ENCODE data around the gene MRPS27. TPM values are rescaled to one million over a fixed set of nuclear protein-coding genes. Genes with fewer than 3 reads are reported as not detected.

MRPS27 gene
- total RNA-seq, 4 donors from 2014 or later = 48.7 to 63.7 (median 51.9) TPM

DNA sequence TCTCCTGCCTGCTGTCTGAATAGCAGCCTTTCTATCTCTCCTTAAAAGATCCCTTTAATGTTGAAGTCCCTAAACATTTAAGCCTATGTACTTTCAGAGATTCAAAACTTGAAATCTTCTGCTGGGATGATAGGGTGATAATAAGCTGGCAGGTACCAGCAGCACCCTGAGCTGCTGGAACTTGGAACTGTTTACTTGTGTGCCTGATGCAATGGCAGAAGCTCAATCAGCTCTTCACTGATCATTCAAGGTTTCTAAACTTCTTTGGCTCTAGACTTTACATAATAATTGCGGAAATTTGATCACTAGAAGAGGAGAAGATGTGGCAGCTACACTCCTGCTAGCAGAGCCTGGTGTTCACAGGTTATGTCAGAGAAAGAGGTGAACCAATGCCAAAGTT, 27.6 kb downstream of the MRPS27 start:
- H3K4me3 ChIP-seq = no peak overlapping the region
- H3K4me1 ChIP-seq = no peaks in the 10 kb centered on the region
- 87% methylated on average over 1 of the region's 1 CpG for WGBS
- TF ChIP-seq POLR2AphosphoS5 (IDR thresholded peaks at IDR 0.05) (no peak), EP300 (IDR thresholded peaks at IDR 0.05) (no peak), POLR2A (IDR thresholded peaks at IDR 0.05) (no peak)
- no peaks in the 10 kb centered on the region for H3K9me3 ChIP-seq
- DNase-seq (ENCODE audit: low spot score in 2 of 2) = no peak
- no peak overlapping the region for H3K27ac ChIP-seq
- H3K36me3 ChIP-seq = peaks cover 13% of the 10 kb centered on the region
- no peaks in the 10 kb centered on the region for H3K27me3 ChIP-seq

DNA sequence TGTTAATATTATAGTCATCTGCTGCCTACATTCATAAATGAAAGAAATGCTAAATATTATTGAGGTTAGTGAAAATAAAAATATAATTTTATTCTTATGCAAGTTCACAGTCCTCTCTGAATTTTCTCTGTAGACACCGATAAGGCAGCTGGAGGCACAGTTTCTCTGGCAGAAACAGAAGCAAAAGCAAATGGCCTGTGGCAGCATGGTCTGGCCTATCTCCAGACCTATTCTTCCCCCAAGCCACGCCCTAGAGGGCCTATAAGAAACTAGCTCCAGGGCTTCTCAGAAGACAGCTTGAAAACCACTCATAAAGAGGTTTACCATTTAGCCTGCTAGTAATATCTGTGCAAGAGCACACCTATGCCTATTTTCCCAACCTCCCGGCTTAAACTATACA, 28.4 kb downstream of the MRPS27 start:
- TF ChIP-seq, protein P1, sequence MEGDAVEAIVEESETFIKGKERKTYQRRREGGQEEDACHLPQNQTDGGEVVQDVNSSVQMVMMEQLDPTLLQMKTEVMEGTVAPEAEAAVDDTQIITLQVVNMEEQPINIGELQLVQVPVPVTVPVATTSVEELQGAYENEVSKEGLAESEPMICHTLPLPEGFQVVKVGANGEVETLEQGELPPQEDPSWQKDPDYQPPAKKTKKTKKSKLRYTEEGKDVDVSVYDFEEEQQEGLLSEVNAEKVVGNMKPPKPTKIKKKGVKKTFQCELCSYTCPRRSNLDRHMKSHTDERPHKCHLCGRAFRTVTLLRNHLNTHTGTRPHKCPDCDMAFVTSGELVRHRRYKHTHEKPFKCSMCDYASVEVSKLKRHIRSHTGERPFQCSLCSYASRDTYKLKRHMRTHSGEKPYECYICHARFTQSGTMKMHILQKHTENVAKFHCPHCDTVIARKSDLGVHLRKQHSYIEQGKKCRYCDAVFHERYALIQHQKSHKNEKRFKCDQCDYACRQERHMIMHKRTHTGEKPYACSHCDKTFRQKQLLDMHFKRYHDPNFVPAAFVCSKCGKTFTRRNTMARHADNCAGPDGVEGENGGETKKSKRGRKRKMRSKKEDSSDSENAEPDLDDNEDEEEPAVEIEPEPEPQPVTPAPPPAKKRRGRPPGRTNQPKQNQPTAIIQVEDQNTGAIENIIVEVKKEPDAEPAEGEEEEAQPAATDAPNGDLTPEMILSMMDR (IDR thresholded peaks at IDR 0.05) = no peak
- TF ChIP-seq EP300 (IDR thresholded peaks at IDR 0.05) (no peak), POLR2A (IDR thresholded peaks at IDR 0.05) (no peak), POLR2AphosphoS5 (IDR thresholded peaks at IDR 0.05) (no peak)
- no peak overlapping the region for H3K4me3 ChIP-seq
- H3K9me3 ChIP-seq = no peaks in the 10 kb centered on the region
- peaks cover 16% of the 10 kb centered on the region for H3K36me3 ChIP-seq
- H3K27me3 ChIP-seq = no peaks in the 10 kb centered on the region
- no peaks in the 10 kb centered on the region for H3K4me1 ChIP-seq
- H3K27ac ChIP-seq = no peak overlapping the region
- no peak for DNase-seq (ENCODE audit: low spot score in 2 of 2)
- 79% methylated on average over 3 of the region's 3 CpGs for WGBS

DNA sequence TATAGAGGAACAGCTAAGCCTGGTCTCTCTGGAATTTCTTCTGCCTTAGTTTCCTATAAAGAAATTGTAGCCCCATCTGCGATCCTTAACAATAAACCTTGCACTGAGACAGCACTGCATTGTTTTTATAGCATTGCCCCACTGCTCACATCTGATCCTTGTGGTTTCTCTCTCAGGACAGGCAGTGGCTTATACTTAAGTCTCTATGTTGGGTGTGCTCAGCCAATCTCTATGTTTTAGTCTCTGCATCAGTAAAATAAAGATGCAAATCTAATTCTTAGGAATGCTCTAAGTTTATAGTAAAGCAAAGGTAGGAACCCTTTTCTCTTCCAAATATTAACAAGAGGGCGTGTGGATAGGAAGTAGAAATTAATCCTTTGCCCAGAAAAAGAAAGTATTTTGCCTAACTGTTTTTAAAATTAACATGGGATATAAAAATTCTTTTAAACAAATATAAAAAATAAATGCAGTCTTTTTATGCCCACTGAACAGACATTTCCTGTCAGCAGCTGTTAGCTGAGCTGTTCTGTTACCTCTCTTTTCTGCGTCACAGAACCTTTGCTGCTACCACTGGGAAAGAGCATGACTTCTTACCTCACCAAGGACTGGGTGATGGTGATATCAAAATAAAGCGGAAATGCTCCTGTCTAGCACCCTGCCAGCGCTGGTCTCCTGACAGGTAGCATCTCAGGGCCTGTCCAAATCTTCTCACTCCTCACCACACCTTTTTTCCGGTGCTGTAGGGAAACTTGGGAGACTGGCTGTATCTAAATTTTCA, 29.5 kb downstream of the MRPS27 start:
- no peaks in the 10 kb centered on the region for H3K27me3 ChIP-seq
- WGBS = 93% methylated on average over 6 of the region's 6 CpGs
- H3K9me3 ChIP-seq = no peaks in the 10 kb centered on the region
- no peaks in the 10 kb centered on the region for H3K4me1 ChIP-seq
- H3K36me3 ChIP-seq = peaks cover 12% of the 10 kb centered on the region
- H3K4me3 ChIP-seq = no peak overlapping the region
- TF ChIP-seq POLR2A (IDR thresholded peaks at IDR 0.05) (no peak), POLR2AphosphoS5 (IDR thresholded peaks at IDR 0.05) (no peak), EP300 (IDR thresholded peaks at IDR 0.05) (no peak)
- TF ChIP-seq, protein P1 (IDR thresholded peaks at IDR 0.05) = no peak
- no peak for DNase-seq (ENCODE audit: low spot score in 2 of 2)
- H3K27ac ChIP-seq = no peak overlapping the region

DNA sequence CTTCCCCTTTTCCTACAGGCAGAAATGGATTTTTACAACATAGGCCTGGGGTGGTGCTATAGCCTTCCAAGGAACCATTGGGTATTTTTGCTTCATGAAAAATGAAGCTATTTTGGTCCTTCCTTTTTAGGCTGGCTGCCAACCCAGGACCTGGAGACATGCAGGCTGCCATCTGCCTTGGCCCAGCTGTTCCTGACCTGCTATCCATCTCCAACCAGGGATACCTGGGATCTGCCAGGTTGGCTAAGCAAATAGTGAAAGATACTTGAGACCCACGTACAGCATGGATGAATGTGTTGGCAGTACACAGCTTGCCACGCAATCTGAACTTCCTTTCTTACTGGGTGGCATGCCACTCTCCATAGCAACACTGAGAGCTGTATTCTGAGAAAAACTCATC, 31.1 kb downstream of the MRPS27 start:
- DNase-seq (ENCODE audit: low spot score in 2 of 2) = no peak
- WGBS = 84% methylated on average over 2 of the region's 2 CpGs
- H3K36me3 ChIP-seq = peaks cover 12% of the 10 kb centered on the region
- H3K4me1 ChIP-seq = no peaks in the 10 kb centered on the region
- H3K27ac ChIP-seq = no peak overlapping the region
- H3K9me3 ChIP-seq = no peaks in the 10 kb centered on the region
- no peaks in the 10 kb centered on the region for H3K27me3 ChIP-seq
- TF ChIP-seq POLR2AphosphoS5 (IDR thresholded peaks at IDR 0.05) = no peak
- no peak for TF ChIP-seq POLR2A (IDR thresholded peaks at IDR 0.05)
- no peak for TF ChIP-seq EP300 (IDR thresholded peaks at IDR 0.05)
- TF ChIP-seq, protein P1 (IDR thresholded peaks at IDR 0.05) = no peak
- H3K4me3 ChIP-seq = no peak overlapping the region

DNA sequence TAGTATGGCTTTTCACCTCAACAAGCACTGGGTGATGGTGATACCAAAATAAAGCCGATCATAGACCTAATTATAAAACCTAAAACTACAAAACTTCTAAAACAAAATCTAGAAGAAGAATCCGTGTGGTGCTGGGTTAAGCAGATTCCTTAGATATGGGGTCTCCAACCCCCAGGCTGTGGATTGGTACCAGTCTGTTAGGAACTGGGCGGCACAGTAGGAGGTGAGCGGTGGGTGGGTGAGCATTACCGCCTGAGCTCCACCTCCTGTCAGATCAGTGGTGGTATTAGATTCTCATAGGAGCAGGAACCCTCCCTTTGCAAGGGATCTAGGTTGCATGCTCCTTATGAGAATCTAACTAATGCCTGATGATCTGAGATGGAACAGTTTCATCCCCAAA, 33.2 kb downstream of the MRPS27 start:
- Histone ChIP-seq H3K36me3 (peaks cover 12% of the 10 kb centered on the region), H3K27ac (no peak overlapping the region), H3K27me3 (no peaks in the 10 kb centered on the region), H3K4me3 (no peak overlapping the region), H3K9me3 (no peaks in the 10 kb centered on the region), H3K4me1 (peaks cover 15% of the 10 kb centered on the region)
- WGBS = 95% methylated on average over 5 of the region's 5 CpGs
- no peak for DNase-seq (ENCODE audit: low spot score in 2 of 2)
- TF ChIP-seq POLR2A (IDR thresholded peaks at IDR 0.05) (no peak), POLR2AphosphoS5 (IDR thresholded peaks at IDR 0.05) (no peak), EP300 (IDR thresholded peaks at IDR 0.05) (no peak)
- TF ChIP-seq, protein P1 (IDR thresholded peaks at IDR 0.05) = no peak
